Left kidney (tissue), 2 donors: ENCODE measurements around the gene MAT2A. TPM values are rescaled to one million over a fixed set of nuclear protein-coding genes. Genes with fewer than 3 reads are reported as not detected.
"Not testable (repeated sequence)": the region's sequence is repeated elsewhere in the genome, so short reads cannot be mapped to it uniquely, and the experiment has no call there.

Source experiments
- DNase-seq: peaks from one replicate; pipeline ENCODE4 v3.0.0-alpha.2; 2013
- polyA plus RNA-seq: library from polyadenylated mRNA; unstranded; fragments of 120-200 nt; gene quantifications from one replicate; pipeline ENCODE4 v1.2.1, GENCODE V29; 2013; ENCODE audit not compliant: insufficient read length

The MAT2A gene
- polyA plus RNA-seq, 1 donor: 467 TPM

- DNase-seq: no peak
Observed at GRCh38 chr2:85545780-85546240, 6.8 kb downstream of the MAT2A start.

DNA sequence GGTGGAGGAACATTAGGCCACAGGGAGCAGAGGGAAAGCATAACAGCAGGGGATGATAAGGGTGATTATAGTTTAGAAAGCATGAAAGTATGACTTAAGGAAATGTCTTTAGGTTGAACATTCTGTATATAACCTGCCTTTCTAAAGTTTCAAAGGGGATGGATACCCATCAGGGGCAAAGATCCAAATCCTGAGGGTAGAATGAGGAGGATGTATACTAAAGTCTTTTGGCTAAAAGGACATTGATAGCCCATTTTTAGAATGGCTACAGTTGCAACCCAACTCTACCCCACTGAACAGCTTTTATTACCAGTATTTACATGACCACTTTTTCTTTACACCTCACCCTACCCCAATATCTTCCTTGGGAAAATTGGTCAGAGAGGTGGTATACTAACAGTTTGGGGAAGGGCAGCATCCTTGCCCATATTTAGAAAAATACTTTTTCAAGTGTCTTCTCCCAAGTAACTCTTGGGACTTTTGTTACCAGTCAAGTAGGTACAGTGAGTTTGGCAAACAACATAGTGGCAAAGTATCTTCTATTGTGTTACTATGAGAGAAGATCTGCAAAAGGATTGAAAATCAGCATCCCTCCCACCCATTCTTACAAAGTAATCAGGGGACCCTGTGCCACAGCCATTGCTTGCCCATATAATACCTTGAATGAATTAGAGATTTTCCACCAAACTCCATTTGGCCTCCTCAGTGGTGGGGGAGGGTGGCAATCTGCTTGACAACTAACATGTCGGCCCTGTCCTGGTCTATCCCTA, 8.3 kb downstream of the MAT2A start:
- no peak for DNase-seq

DNA sequence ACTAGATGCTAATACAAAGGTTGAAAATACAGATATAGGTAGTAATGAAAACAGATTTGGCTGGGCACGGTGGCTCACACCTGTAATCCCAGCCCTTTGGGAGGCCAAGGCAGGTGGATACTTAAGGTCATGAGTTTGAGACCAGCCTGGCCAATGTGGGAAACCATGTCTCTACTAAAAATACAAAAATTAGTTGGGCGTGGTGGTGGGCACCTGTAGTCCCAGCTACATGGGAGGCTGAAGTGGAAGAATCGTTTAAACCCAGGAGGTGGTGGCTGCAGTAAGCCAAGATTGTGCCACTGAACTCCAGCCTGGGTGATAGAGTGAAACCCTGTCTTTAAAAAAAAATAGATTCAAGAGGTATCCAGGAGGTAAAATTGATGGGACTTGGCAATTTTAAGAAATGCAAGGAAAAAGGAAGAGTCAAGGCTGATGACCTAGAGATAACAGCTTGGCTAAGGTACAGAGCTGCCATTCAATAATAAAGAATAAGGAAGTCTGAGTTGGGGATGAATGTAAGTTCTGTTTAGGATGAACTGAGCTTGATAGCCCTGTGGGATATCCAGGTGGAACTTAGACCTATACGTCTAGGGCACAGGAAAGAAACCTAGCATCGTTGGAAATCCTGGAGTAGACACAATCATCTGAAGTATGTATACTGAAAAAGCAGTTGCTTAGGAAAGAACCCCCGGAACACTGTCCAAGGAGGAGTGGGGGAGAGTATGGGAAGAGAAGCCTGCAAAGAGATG, 9.1 kb downstream of the MAT2A start:
- no peak for DNase-seq

GRCh38 chr2:85548608-85548900, 9.6 kb downstream of the MAT2A start:
- no peak for DNase-seq

- no peak for DNase-seq
Observed at GRCh38 chr2:85549095-85549494, 10.1 kb downstream of the MAT2A start.

GRCh38 chr2:85549826-85550225, 10.9 kb downstream of the MAT2A start:
- no peak for DNase-seq

DNA sequence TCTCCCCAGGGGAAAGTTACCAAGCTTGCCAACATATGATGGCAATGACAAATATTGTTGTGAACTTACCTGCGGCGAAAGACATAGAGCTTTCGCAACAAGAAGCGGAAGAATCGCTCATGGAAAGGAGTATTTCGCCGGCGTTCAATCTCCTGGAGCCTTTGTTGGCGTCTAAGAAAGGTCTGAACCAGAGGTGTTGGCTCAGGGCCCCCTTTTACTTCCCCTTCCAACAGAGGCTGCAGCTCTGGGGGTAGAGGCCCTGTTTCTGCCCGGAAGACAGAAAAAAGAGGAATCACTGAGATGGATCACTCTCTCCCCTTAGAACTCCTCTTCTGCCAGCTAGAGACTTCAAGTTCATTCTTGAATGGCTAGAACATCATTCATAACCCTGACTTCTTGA, 11.5 kb downstream of the MAT2A start:
- no peak for DNase-seq

GRCh38 chr2:85551698-85552678, 13.0 kb downstream of the MAT2A start:
- DNase-seq: peak; percentile 82

DNA sequence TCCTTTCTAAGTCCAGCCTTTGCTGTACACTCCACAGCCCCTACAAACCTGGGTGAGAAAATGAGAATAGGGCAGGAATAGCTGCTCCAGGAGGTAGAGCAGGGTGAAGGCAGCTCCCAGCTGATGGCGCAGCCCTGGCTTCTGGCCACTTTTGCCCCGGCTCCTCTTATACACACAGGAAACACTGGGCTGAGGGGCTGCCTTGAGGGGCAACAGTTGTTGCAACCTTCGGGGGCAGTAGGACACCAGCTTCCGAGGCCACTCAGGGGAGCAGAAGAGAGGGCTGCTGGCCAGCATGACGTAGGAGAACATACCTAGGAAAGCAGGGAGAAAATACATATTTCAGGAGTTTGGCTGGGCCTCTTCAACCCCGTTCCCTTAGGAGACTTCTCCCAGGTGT, 14.2 kb downstream of the MAT2A start:
- no peak for DNase-seq

DNA sequence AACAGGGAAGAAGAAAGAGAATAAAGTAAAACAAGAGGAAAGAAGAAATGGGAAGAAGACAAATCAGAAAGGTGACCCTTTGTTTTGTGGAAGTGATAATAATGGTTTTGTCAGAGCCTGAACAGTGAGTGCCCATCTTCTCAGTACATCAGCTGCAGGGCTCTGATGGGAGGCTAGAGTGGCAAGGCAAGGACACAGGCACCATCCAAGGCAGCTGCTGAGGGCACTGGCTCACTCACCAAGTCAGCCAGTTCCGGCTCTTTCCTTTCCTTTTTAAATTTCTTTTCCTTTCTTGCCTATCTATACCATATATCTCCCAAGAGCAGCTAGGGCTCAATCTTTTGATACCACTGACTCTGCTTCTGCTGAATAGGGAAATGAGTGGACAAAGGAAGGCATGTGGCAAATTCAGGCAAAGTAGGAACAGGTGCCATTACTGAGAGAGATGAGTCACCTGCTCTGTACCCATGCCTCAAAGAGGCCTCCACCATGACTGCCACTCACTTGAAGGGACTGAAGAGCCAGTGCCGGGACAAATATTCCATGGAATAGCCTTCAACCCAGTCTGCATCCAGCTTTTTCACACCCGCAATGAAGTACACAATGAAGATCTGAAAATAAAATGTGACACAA, 16.1 kb downstream of the MAT2A start:
- no peak for DNase-seq

DNA sequence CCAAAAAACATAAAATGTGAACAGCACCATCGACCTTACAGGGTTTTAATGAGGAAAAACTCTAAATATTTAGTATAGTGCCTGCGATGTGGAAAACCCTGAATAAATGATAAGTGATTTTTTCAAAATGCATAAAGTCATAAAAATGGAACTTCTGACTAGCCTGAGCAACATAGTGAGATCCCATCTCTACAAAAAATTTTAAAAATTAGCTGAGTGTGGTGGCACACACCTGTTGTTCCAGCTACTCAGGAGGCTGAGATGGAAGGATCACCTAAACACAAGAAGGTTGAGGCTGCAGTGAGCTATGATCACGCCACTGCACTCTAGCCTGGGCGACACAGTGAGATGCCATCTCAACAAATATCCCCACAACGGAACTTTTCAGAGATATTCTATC, 18.2 kb downstream of the MAT2A start:
- DNase-seq: no peak

GRCh38 chr2:85558160-85558559, 19.2 kb downstream of the MAT2A start:
- no peak for DNase-seq

DNA sequence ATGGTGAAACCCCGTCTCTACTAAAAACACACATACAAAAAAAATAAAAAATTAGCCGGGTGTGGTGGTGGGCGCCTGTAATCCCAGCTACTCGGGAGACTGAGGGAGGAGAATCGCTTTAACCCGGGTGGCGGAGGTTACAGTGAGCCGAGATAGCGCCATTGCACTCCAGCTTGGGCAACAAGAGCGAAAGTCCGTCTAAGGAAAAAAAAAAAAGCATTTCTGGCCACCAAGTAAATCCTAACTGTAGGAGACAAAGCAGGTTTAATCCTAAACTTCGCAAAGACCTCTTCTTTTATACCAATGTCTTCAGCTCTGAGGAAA, 21.4 kb downstream of the MAT2A start:
- DNase-seq: not testable (repeated sequence)

DNA sequence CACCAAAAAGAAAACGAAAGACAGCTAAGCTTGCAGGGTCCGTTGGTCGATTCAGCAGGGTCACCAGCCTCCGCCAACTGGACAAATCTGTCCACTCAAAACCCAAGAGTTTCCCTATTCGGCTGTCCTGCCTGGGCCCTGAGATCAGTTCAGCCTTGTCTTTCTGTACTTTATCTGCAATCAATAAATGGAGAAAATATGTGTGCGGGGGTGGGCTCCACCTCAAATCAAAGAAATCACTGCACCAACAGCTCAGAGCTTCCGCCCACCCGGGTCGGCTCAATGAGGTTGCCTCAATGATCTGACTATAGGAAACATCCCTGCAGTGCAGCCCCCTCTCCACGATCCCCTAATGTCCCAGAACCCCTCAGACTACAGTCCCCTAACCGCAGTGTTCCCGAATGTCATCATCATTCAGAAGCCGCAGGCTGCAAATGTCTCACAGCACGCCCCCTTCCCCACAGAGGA, 21.9 kb downstream of the MAT2A start:
- DNase-seq: no peak

DNA sequence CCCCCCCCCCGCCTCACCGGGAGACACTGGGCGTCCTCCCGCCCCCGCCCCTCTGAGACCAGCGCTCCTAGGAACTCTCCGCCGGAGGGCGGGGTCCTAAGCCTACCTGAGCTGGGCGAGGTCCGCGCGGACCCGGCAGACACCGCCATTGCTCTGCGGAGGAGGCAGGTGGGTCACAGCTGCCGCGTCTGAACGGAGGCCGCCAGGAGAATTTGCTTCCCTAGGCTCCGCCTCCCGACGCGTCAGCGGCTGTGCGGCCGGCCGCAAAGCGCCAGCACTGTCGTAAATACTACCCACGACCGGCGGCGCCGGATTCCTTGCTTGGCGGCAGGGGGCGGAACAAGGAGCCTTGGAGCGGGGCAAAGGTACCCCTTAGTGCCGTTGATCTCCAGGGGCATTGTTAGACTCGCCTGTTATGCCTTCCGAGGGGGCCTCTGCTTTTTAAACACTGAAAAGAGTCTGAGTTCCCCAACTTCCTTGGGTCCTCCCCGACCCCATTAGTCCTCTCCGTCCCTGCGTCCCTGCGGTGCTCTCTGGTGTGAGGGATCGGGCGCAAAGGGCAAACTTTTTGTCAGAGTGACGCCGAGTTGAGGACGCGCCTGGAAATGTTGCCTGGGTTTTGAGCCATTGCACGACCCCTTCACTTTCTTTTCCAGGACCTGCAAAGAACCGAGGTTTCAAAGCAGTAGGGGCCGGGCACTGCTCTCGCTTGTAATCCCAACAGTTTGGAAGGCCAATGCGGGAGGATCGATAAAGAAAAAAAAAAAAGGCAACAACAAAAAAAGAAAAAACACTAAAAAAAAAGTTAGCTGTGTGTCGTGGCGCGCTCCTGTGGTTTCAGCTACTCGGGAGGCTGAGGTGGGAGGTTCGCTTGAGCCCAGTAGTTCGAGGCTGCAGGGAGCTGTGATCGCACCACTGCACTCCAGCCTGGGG, 22.6 kb downstream of the MAT2A start, which contains the start of gene GGCX:
TSS of gene GGCX (minus strand) at position 214 of the 933 bp plus-strand sequence. CDS start at position 149, 65 bp downstream.
- DNase-seq: peak; percentile 95

DNA sequence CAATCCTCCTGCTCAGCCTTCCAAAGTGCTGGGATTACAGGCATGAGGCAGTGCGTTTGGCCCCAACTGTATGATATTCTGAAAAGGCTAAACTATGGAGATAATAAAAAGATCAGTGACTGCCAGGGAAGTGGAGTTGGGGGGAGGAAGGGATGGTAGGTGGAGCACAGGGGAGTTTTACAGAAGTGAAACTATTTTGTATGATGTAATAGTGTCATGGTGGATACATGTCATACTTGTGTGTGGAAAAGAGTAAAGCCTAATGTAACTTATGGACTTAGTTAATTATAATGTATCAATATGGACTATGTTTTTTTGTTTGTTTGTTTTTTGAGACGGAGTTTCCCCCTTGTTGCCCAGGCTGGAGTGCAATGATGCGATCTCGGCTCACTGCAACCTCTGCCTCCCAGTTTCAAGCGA, 25.2 kb downstream of the MAT2A start:
- DNase-seq: no peak

DNA sequence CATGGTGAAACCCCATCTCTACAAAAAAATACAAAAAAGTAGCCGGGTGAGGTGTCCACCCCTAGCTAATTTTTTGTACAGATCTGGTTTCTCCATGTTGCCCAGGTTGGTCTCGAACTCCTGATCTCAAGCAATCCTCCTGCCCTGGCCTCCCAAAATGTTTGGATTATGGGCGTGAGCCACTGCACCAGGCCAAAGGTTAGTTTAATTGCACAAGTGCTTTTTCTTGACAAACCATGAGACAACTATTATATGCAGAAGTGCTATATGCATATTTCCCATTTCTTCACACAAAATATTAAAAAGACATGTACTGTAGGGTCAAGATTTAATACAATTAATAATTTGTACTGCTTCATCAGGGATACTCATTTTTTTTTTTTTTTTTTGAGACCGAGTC, 27.3 kb downstream of the MAT2A start:
- DNase-seq: no peak

- DNase-seq: no peak
Observed at GRCh38 chr2:85575739-85576138, 36.8 kb downstream of the MAT2A start.

- DNase-seq: no peak
Observed at GRCh38 chr2:85577063-85577385, 38.1 kb downstream of the MAT2A start.

- DNase-seq: no peak
Observed at GRCh38 chr2:85577386-85578242, 38.6 kb downstream of the MAT2A start, which contains the start of gene VAMP8. Gene VAMP8, plus strand, starts transcription at chr2:85577586. Its CDS starts 61 bp downstream, at chr2:85577647.
